Measurements from ENCODE around the gene RGS7. TPM values are rescaled to one million over a fixed set of nuclear protein-coding genes. Genes with fewer than 3 reads are reported as not detected.

RGS7 gene
- total RNA-seq, 1 experiment from 2014 or later: 1.5 TPM

GRCh38 chr1:241061062-241061461 lies 295.9 kb downstream of the RGS7 start:
- H2BK20ac ChIP-seq (ENCODE audit: low read depth, low read length, poor library complexity, severe bottlenecking): no peak overlapping the region
- no peak overlapping the region for H4K5ac ChIP-seq (ENCODE audit: insufficient read length, low read depth, low read length)
- no peak overlapping the region for H3K56ac ChIP-seq (ENCODE audit: insufficient read length, low read depth, low read length)
- no peak for DNase-seq
- H3K79me1 ChIP-seq (ENCODE audit: insufficient read depth, low read depth, low read length, poor library complexity, severe bottlenecking): no peaks in the 10 kb centered on the region
- H3K79me2 ChIP-seq (ENCODE audit: insufficient read depth, low read length): no peaks in the 10 kb centered on the region
- Mint-ChIP-seq H3K4me1 (peaks cover 15 to 16% of the 10 kb centered on the region in 2 experiments), H3K27ac (no peak overlapping the region), H3K36me3 (ENCODE audit: insufficient read depth in 1 of 3, low read depth in 3 of 3) (no peaks in the 10 kb centered on the region), H3K9me3 (no peaks in the 10 kb centered on the region), H3K27me3 (ENCODE audit: low read depth) (no peaks in the 10 kb centered on the region), H3K4me3 (no peak overlapping the region)
- H4K20me1 ChIP-seq (ENCODE audit: control insufficient read depth, insufficient read depth, insufficient read length): no peaks in the 10 kb centered on the region
- H2AFZ ChIP-seq (ENCODE audit: low read length): no peak overlapping the region
- no peak overlapping the region for H4K91ac ChIP-seq (ENCODE audit: insufficient read length, low read depth, low read length)
- no peaks in the 10 kb centered on the region for H3K27me3 ChIP-seq (ENCODE audit: insufficient read depth, low read length)
- no peak overlapping the region for H3K14ac ChIP-seq (ENCODE audit: insufficient read depth, low read length)
- WGBS (ENCODE audit: extremely low coverage, insufficient read length, low lambda C conversion rate): no CpG with 5 or more reads among the region's 3 CpGs
- no peak overlapping the region for H3K4ac ChIP-seq (ENCODE audit: low read depth, low read length)
- no peak overlapping the region for H3K18ac ChIP-seq (ENCODE audit: insufficient read length, low read depth, low read length)
- H2BK12ac ChIP-seq (ENCODE audit: insufficient read length, low read depth, low read length): no peak overlapping the region
- H3K23me2 ChIP-seq (ENCODE audit: insufficient read length, low read depth, low read length, poor library complexity, severe bottlenecking): no peaks in the 10 kb centered on the region
- H3K9ac ChIP-seq (ENCODE audit: extremely low read depth, insufficient read length, low read length): no peak overlapping the region
- no peaks in the 10 kb centered on the region for H3K9me3 ChIP-seq (ENCODE audit: control insufficient read depth, low read depth, low read length)
- H3T11ph ChIP-seq (ENCODE audit: low read length): no peak overlapping the region
- H4K8ac ChIP-seq (replicated peaks; ENCODE audit: insufficient read length, low read depth, low read length): no peak overlapping the region
- TF ChIP-seq CTCF (conservative IDR thresholded peaks at IDR 0.05): no peak
- no peak overlapping the region for H3K27ac ChIP-seq (ENCODE audit: insufficient read length, low read depth, low read length)
- H2BK5ac ChIP-seq (ENCODE audit: insufficient read length, low read length): no peak overlapping the region
- no peak overlapping the region for H3K4me2 ChIP-seq (ENCODE audit: insufficient read depth, insufficient read length, low read length)
- no peak overlapping the region for H2BK120ac ChIP-seq (ENCODE audit: low read depth, low read length, poor library complexity, severe bottlenecking)
- no peak overlapping the region for H3K23ac ChIP-seq (ENCODE audit: insufficient read length, low read depth, low read length)
- no peak overlapping the region for H2BK15ac ChIP-seq (ENCODE audit: low read depth, low read length)
- no peak overlapping the region for H2AK5ac ChIP-seq (ENCODE audit: insufficient read length, low read length)
- H3K4me1 ChIP-seq (ENCODE audit: insufficient read depth, low read length): peaks cover 6% of the 10 kb centered on the region; the same call in 1 of the 2 replicates
